ENCODE data around the gene OTOG. TPM values are rescaled to one million over a fixed set of nuclear protein-coding genes. Genes with fewer than 3 reads are reported as not detected.

Gene OTOG
- total RNA-seq, 1 donor from 2014 or later, result not detected

- Histone ChIP-seq H3K9me3 (no peaks in the 10 kb centered on the region), H3K36me3 (no peaks in the 10 kb centered on the region), H3K4me1 (no peaks in the 10 kb centered on the region), H3K27me3 (no peaks in the 10 kb centered on the region), H3K27ac (no peak overlapping the region), H3K4me3 (no peak overlapping the region)
- intact Hi-C loops (cut with DNase I), result no loop called here
- no peak for DNase-seq (ENCODE audit: low spot score in 2 of 2)
- no peak for TF ChIP-seq CTCF (IDR thresholded peaks at IDR 0.05)
Observed at GRCh38 chr11:17551347-17552040, 4.4 kb downstream of the OTOG start.

- Histone ChIP-seq H3K9me3 (no peaks in the 10 kb centered on the region), H3K4me3 (no peak overlapping the region), H3K4me1 (no peaks in the 10 kb centered on the region), H3K36me3 (no peaks in the 10 kb centered on the region), H3K27ac (no peak overlapping the region), H3K27me3 (no peaks in the 10 kb centered on the region)
- no peak for DNase-seq (ENCODE audit: low spot score in 2 of 2)
- intact Hi-C loops (cut with DNase I), result no loop called here
- TF ChIP-seq CTCF (IDR thresholded peaks at IDR 0.05), result no peak
Observed at GRCh38 chr11:17552041-17552355, 4.9 kb downstream of the OTOG start.

- Histone ChIP-seq H3K4me1 (no peaks in the 10 kb centered on the region), H3K36me3 (no peaks in the 10 kb centered on the region), H3K27me3 (no peaks in the 10 kb centered on the region), H3K27ac (no peak overlapping the region), H3K9me3 (no peaks in the 10 kb centered on the region), H3K4me3 (no peak overlapping the region)
- TF ChIP-seq CTCF (IDR thresholded peaks at IDR 0.05), result no peak
- no peak for DNase-seq (ENCODE audit: low spot score in 2 of 2)
- intact Hi-C loops (cut with DNase I), result no loop called here
Observed at GRCh38 chr11:17552392-17553248, 5.6 kb downstream of the OTOG start.

- DNase-seq (ENCODE audit: low spot score in 2 of 2), result no peak
- intact Hi-C loops (cut with DNase I), result no loop called here
Observed at GRCh38 chr11:17553249-17553546, 6.1 kb downstream of the OTOG start.

GRCh38 chr11:17554487-17554886 is 7.4 kb downstream of the OTOG start:
- Histone ChIP-seq H3K36me3 (no peaks in the 10 kb centered on the region), H3K27ac (no peak overlapping the region), H3K4me3 (no peak overlapping the region), H3K27me3 (no peaks in the 10 kb centered on the region), H3K9me3 (no peaks in the 10 kb centered on the region), H3K4me1 (no peaks in the 10 kb centered on the region)
- DNase-seq (ENCODE audit: low spot score in 2 of 2), result no peak
- intact Hi-C loops (cut with DNase I), result no loop called here
- TF ChIP-seq CTCF (IDR thresholded peaks at IDR 0.05), result no peak

More at GRCh38 chr11:17553249-17553546, 6.1 kb downstream of the OTOG start:
- no peaks in the 10 kb centered on the region for H3K36me3 ChIP-seq
- no peak for TF ChIP-seq CTCF (IDR thresholded peaks at IDR 0.05)
- no peaks in the 10 kb centered on the region for H3K27me3 ChIP-seq
- H3K27ac ChIP-seq, result no peak overlapping the region
- H3K4me1 ChIP-seq, result no peaks in the 10 kb centered on the region
- H3K9me3 ChIP-seq, result no peaks in the 10 kb centered on the region
- no peak overlapping the region for H3K4me3 ChIP-seq

Measured in ascending aorta (tissue), 2 donors.